SK-N-MC (cell line): ENCODE results near the gene RNF130.

Source experiments
- EZH2 ChIP-seq: fragments of 200-600 bp; sonication (generic); IDR thresholded peaks from one replicate; pipeline ENCODE4 v1.6.1; 2017; ENCODE audit warnings: antibody characterized with exemption
- FOXP2 ChIP-seq: optimal IDR thresholded peaks from 2 replicates; pipeline ENCODE3; 2011; ENCODE audit warnings: mild to moderate bottlenecking, moderate library complexity; ENCODE audit not compliant: insufficient read depth; ENCODE audit errors: extremely low read length, control extremely low read depth
- POLR2AphosphoS5 ChIP-seq: IDR thresholded peaks from 2 replicates; pipeline ENCODE4 v1.6.1; 2012; ENCODE audit warnings: mild to moderate bottlenecking, low read depth, low read length, borderline replicate concordance

DNA sequence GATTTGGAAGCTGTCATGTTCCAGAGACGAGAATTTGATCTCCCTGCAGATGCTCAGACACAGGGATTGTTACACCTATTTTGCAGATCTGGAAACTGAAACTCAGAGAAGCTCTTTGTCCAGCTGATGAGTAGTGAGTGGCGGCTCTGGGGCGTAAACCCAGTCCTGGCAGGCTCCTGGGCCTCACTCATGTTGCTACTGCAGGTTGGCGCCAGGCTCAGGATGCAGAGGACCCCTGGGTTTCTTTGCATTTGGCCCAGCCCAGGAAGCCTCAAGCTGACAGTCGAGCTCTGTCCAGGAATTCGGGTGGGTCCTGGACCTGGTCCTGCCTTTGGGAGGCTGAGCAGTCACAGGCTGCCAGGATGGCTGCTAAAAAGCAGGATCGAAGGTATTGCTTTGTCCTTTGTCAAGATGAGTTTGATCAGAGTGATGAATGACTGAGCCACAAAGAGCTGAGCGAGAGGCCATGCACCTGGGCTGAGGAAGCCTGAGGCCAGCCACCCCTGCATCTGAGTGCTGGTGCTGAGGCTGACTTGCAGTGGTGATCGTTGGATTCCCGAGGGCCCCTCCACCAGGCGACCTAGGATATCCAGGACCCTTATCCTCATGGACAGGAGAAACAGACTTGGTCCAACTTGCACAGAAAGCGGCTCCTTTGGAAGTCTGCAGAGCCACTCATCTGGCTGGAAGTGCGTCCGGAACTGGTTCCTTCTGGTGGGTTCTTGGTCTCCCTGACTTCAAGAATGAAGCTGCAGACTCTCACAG is 8.3 kb upstream of the RNF130 start:
- no peak for TF ChIP-seq EZH2
- no peak for TF ChIP-seq POLR2AphosphoS5
- no peak for TF ChIP-seq FOXP2
